H1 (cell line): Measurements from ENCODE around the gene DCTN3. TPM values are rescaled to one million over a fixed set of nuclear protein-coding genes. Genes with fewer than 3 reads are reported as not detected.
A peak's percentile ranks its signal among the peaks of the same experiment; 100 is the strongest.

Source experiments
- CTCF ChIA-PET: fragments of 300-600 bp; sonication (Branson Sonifier 250); formaldehyde crosslinking; loops from one replicate; lab custom pipeline; 2021; ENCODE audit not compliant: partially characterized antibody; lab: Charles Lee
- POLR2A ChIA-PET: fragments of 300-600 bp; sonication (Branson Sonifier 250); formaldehyde crosslinking; loops from one replicate; lab custom pipeline; 2021; ENCODE audit warnings: inconsistent platforms; ENCODE audit not compliant: partially characterized antibody; lab: Charles Lee
- DNase-seq, 2 experiments: peaks; one replicate each; pipeline versions ENCODE4 v3.0.0 to v3.0.0-alpha.2; 2010 to 2022; ENCODE audit warnings: low spot score in 2 of 2, low read depth in 1 of 2, mixed read lengths in 1 of 2
- FAIRE-seq: peaks from 2 replicates; lab custom pipeline; 2011; peaks lifted over from hg19 to GRCh38; lab: Jason Lieb, UNC
- H2AFZ ChIP-seq: 2 replicates; pipeline ENCODE4 v1.8.1; 2012; ENCODE audit warnings: low read length, inconsistent platforms
- H2AK5ac ChIP-seq: 2 replicates; pipeline ENCODE4 v1.6.1; 2013; ENCODE audit warnings: low read depth, low read length
- H2BK120ac ChIP-seq: replicated peaks from 2 replicates; pipeline ENCODE3; 2013; ENCODE audit warnings: low read depth, low read length, inconsistent platforms
- H2BK12ac ChIP-seq: 2 replicates; pipeline ENCODE4 v1.6.1; 2013; ENCODE audit warnings: low read depth, low read length
- H2BK15ac ChIP-seq: 2 replicates; pipeline ENCODE4 v1.6.1; 2013; ENCODE audit warnings: low read length
- H2BK20ac ChIP-seq: 2 replicates; pipeline ENCODE4 v1.6.1; 2013; ENCODE audit warnings: low read length
- H2BK5ac ChIP-seq: 2 replicates; pipeline ENCODE4 v1.6.1; 2013; ENCODE audit warnings: low read depth, low read length
- H3K14ac ChIP-seq: 2 replicates; pipeline ENCODE4 v1.6.1; 2013; ENCODE audit warnings: inconsistent platforms; ENCODE audit not compliant: insufficient read length
- H3K18ac ChIP-seq: 2 replicates; pipeline ENCODE4 v1.6.1; 2013; ENCODE audit warnings: low read length; ENCODE audit errors: extremely low read depth
- H3K23ac ChIP-seq: 2 replicates; pipeline ENCODE4 v1.6.1; 2013; ENCODE audit warnings: inconsistent platforms; ENCODE audit not compliant: insufficient read length
- H3K23me2 ChIP-seq: 2 replicates; pipeline ENCODE4 v1.6.1; 2013; ENCODE audit warnings: low read depth, low read length
- H3K27ac ChIP-seq: 2 replicates; pipeline ENCODE4 v1.6.1; 2011; ENCODE audit warnings: low read depth, low read length, inconsistent platforms
- H3K27me3 ChIP-seq, 4 experiments: replicated peaks in 1 of 4; 1 replicate in 1 of 4; 2 replicates in 3 of 4; pipeline versions ENCODE4 v1.6.1 to v1.8.1; 2011 to 2013; ENCODE audit warnings: low read length in 3 of 4, mild to moderate bottlenecking in 3 of 4, inconsistent platforms in 2 of 4, mixed read lengths in 2 of 4, moderate library complexity in 1 of 4; ENCODE audit not compliant: control insufficient read depth in 3 of 4, insufficient read depth in 3 of 4; ENCODE audit errors: extremely low read depth in 1 of 4
- H3K36me3 ChIP-seq, 4 experiments: 2 replicates each; pipeline versions ENCODE4 v1.6.1 to v1.8.1; 2011 to 2013; ENCODE audit warnings: mild to moderate bottlenecking in 4 of 4, low read length in 3 of 4, moderate library complexity in 2 of 4, control low read depth in 1 of 4, inconsistent platforms in 1 of 4; ENCODE audit not compliant: insufficient read depth in 4 of 4, control insufficient read depth in 2 of 4
- H3K4ac ChIP-seq: replicated peaks from 2 replicates; pipeline ENCODE3; 2013; ENCODE audit warnings: low read length, low read depth, mixed read lengths, inconsistent platforms; ENCODE audit not compliant: insufficient read length
- H3K4me1 ChIP-seq, 4 experiments: replicated peaks in 1 of 4; 1 replicate in 1 of 4; 2 replicates in 3 of 4; pipeline versions ENCODE4 v1.6.1 to v1.8.1; 2011 to 2013; ENCODE audit warnings: low read length in 3 of 4, inconsistent platforms in 2 of 4, mixed read lengths in 1 of 4; ENCODE audit not compliant: insufficient read depth in 4 of 4, control insufficient read depth in 3 of 4
- H3K4me2 ChIP-seq, 2 experiments: 2 replicates each; pipeline versions ENCODE4 v1.6.1 to v1.8.1; 2011 to 2013; ENCODE audit warnings: low read depth in 2 of 2, low read length in 2 of 2, control low read depth in 1 of 2, inconsistent platforms in 1 of 2, mild to moderate bottlenecking in 1 of 2; ENCODE audit not compliant: insufficient read depth in 1 of 2
- H3K4me3 ChIP-seq, 4 experiments: fragments of 200-600, 300-600 bp in 1 of 4; sonication (generic), shearing (Covaris generic), sonication (Bioruptor Twin) in 1 of 4; 2 replicates each; pipeline versions ENCODE4 v1.5.1 to v1.8.1; 2011 to 2016; ENCODE audit warnings: low read length in 4 of 4, low read depth in 3 of 4, control low read depth in 2 of 4, inconsistent platforms in 2 of 4, mild to moderate bottlenecking in 2 of 4, mixed read lengths in 1 of 4, moderate library complexity in 1 of 4; ENCODE audit not compliant: insufficient read depth in 2 of 4; ENCODE audit errors: extremely low read depth in 1 of 4
- H3K56ac ChIP-seq: replicated peaks from 2 replicates; pipeline ENCODE3; 2013; ENCODE audit warnings: low read depth, mild to moderate bottlenecking, mixed read lengths, low read length, inconsistent platforms; ENCODE audit not compliant: insufficient read length
- H3K79me1 ChIP-seq: 2 replicates; pipeline ENCODE4 v1.6.1; 2013; ENCODE audit warnings: low read depth, low read length, control low read depth
- H3K79me2 ChIP-seq, 2 experiments: 2 replicates each; pipeline versions ENCODE4 v1.6.1 to v1.8.1; 2012 to 2013; ENCODE audit warnings: low read length in 2 of 2, mild to moderate bottlenecking in 2 of 2, inconsistent platforms in 1 of 2; ENCODE audit not compliant: insufficient read depth in 2 of 2, control insufficient read depth in 1 of 2
- H3K9ac ChIP-seq, 4 experiments: replicated peaks in 1 of 4; 1 replicate in 1 of 4; 2 replicates in 3 of 4; pipeline versions ENCODE4 v1.6.1 to v1.8.1; 2011 to 2013; ENCODE audit warnings: low read depth in 3 of 4, low read length in 3 of 4, control low read depth in 2 of 4, mild to moderate bottlenecking in 2 of 4, moderate library complexity in 2 of 4, inconsistent platforms in 1 of 4; ENCODE audit errors: extremely low read depth in 1 of 4
- H3K9me3 ChIP-seq, 2 experiments: 2 replicates each; pipeline versions ENCODE4 v1.6.1 to v1.8.1; 2012 to 2013; ENCODE audit warnings: mild to moderate bottlenecking in 2 of 2, moderate library complexity in 2 of 2, control low read depth in 1 of 2, inconsistent platforms in 1 of 2, low read depth in 1 of 2, low read length in 1 of 2, mixed read lengths in 1 of 2; ENCODE audit not compliant: insufficient read depth in 2 of 2
- H4K20me1 ChIP-seq, 2 experiments: replicated peaks in 1 of 2; 2 replicates each; pipeline versions ENCODE3 to v1.8.1; 2011 to 2013; ENCODE audit warnings: inconsistent platforms in 2 of 2, low read length in 2 of 2, mild to moderate bottlenecking in 1 of 2; ENCODE audit not compliant: insufficient read depth in 2 of 2, control insufficient read depth in 1 of 2
- H4K5ac ChIP-seq: 2 replicates; pipeline ENCODE4 v1.6.1; 2013; ENCODE audit warnings: low read length, low read depth, mixed read lengths, inconsistent platforms; ENCODE audit not compliant: insufficient read length
- H4K8ac ChIP-seq: 2 replicates; pipeline ENCODE4 v1.8.0; 2013; ENCODE audit warnings: mild to moderate bottlenecking, moderate library complexity, low read length, inconsistent platforms; ENCODE audit not compliant: insufficient read depth; ENCODE audit errors: extremely low read depth
- H4K91ac ChIP-seq: replicated peaks from 2 replicates; pipeline ENCODE3; 2013; ENCODE audit warnings: low read length, mixed read lengths, inconsistent platforms; ENCODE audit not compliant: insufficient read length
- CREB1 ChIP-seq: IDR thresholded peaks from 2 replicates; pipeline ENCODE4 v1.6.1; 2012; ENCODE audit warnings: inconsistent platforms
- CTBP2 ChIP-seq: IDR thresholded peaks from 2 replicates; pipeline ENCODE4 v1.7.0; 2011; ENCODE audit warnings: borderline replicate concordance, mild to moderate bottlenecking, moderate library complexity, mixed read lengths, low read length; ENCODE audit not compliant: insufficient read depth, insufficient read length
- PHF8 ChIP-seq: fragments of 200-600 bp; sonication (generic); conservative IDR thresholded peaks from 2 replicates; pipeline ENCODE4 v1.7.1; 2012; ENCODE audit warnings: low read depth, mild to moderate bottlenecking, inconsistent platforms, low read length, moderate library complexity
- TAF1 ChIP-seq: IDR thresholded peaks from 2 replicates; pipeline ENCODE4 v1.6.1; 2011; ENCODE audit warnings: mild to moderate bottlenecking, low read depth, low read length
- YY1 ChIP-seq: IDR thresholded peaks from 2 replicates; pipeline ENCODE4 v1.6.1; 2011; ENCODE audit warnings: low read depth, mild to moderate bottlenecking, low read length
- WGBS, 2 experiments: shearing (Covaris generic) in 1 of 2; methylation state at CpG; one replicate each; pipeline versions ENCODE4 v1.1.6 to v1.1.7; 2013 to 2015; ENCODE audit warnings: low lambda C conversion rate in 2 of 2, mixed read lengths in 2 of 2, inconsistent platforms in 1 of 2, low coverage in 1 of 2, missing lambda C conversion rate in 1 of 2; ENCODE audit not compliant: insufficient replicate concordance in 2 of 2, insufficient coverage in 1 of 2, insufficient read length in 1 of 2; ENCODE audit errors: extremely low coverage in 1 of 2, missing lambda C conversion rate in 1 of 2; 5-methylcytosine and 5-hydroxymethylcytosine counted together
- polyA plus RNA-seq, 7 experiments: library from polyadenylated mRNA; depleted of rRNA in 3 of 7; stranded (reverse) in 5 of 7; unstranded in 2 of 7; fragments of >200 nt in 5 of 7; fragments of 200-250 nt in 2 of 7; gene quantifications; 1 replicate in 5 of 7; 2 replicates in 1 of 7; 4 replicates in 1 of 7; pipeline versions ENCODE4 v1.2.1 to v1.2.3, GENCODE V29; 2011 to 2013; ENCODE audit warnings: missing spikeins in 2 of 7, mixed read lengths in 2 of 7
- total RNA-seq: library from RNA; stranded (reverse); fragmentation: NEBNext Ultra II Directional; extraction: Animal tissue kit (Norgen Biotek cat#: 25700); gene quantifications from 2 replicates; pipeline ENCODE4 v1.2.1, GENCODE V29; 2021
- TF ChIP-seq, protein P1 (sequence below), 3 experiments: IDR thresholded peaks; 1 replicate in 2 of 3; 2 replicates in 1 of 3; pipeline versions ENCODE4 v1.5.1 to v1.6.1; 2011; ENCODE audit warnings: low read length in 3 of 3, mild to moderate bottlenecking in 3 of 3, inconsistent platforms in 2 of 3, low read depth in 1 of 3, moderate library complexity in 1 of 3; ENCODE audit not compliant: insufficient read depth in 1 of 3; ENCODE audit errors: control extremely low read depth in 1 of 3

DCTN3 gene
- total and polyA plus RNA-seq, 2 of the 8 experiments (the other 6 are each of a cell fraction or from before 2014, with no cell fraction given) = 25.6 to 39.2 TPM

DNA sequence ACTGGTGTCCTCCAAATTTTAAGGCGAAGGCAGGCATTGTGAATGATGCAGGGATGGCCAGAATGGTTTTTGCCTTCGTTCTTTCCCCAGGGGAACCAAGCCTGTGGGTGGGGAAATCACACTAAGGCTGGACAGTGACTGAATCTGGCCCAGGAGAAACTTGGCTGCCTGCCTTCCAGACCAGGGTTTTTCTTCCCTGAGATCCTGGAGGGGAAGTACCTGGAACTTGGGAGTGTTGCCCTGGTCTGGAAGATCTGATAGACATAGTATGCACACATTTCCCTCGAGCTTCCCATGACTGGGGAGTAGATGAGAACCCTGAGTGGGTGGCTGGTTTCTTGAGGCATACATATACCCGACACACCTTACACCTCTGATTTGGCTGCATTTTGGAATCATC, 31.0 kb upstream of the DCTN3 start:
- Histone ChIP-seq H4K20me1 (peaks cover 2 to 12% of the 10 kb centered on the region in 2 experiments), H3K18ac (no peak overlapping the region), H3K4me2 (peak overlapping the region; percentile 65 to 77), H3K9me3 (no peaks in the 10 kb centered on the region), H3K56ac (no peak overlapping the region), H3K27me3 (no peaks in the 10 kb centered on the region; a peak in 1 of 7 replicates), H3K27ac (no peak overlapping the region; the same call in 1 of the 2 replicates), H2AK5ac (no peak overlapping the region), H3K23ac (no peak overlapping the region), H3K79me2 (peaks cover 0 to 12% of the 10 kb centered on the region in 2 experiments; a peak in 1 of 4 replicates), H4K91ac (no peak overlapping the region), H2BK120ac (no peak overlapping the region), H3K9ac (peak overlapping the region in 1 of 4 experiments; percentile 28; a peak in 1 of 7 replicates), H2BK12ac (no peak overlapping the region), H4K8ac (no peak overlapping the region), H3K4ac (no peak overlapping the region), H3K14ac (no peak overlapping the region), H3K36me3 (peaks cover 3 to 23% (median 8%) of the 10 kb centered on the region in 4 experiments; a peak in 7 of 8 replicates), H3K23me2 (peaks cover 15% of the 10 kb centered on the region), H3K79me1 (peaks cover 6% of the 10 kb centered on the region; the same call in 1 of the 2 replicates), H3K4me1 (peaks cover 6 to 32% (median 15%) of the 10 kb centered on the region in 4 experiments), H4K5ac (no peak overlapping the region), H2BK5ac (no peak overlapping the region), H3K4me3 (peak overlapping the region; percentile 48 to 65 (median 57)), H2BK20ac (no peak overlapping the region), H2BK15ac (no peak overlapping the region), H2AFZ (no peak overlapping the region)
- no peak for TF ChIP-seq CREB1
- no peak for TF ChIP-seq PHF8
- TF ChIP-seq, protein P1, sequence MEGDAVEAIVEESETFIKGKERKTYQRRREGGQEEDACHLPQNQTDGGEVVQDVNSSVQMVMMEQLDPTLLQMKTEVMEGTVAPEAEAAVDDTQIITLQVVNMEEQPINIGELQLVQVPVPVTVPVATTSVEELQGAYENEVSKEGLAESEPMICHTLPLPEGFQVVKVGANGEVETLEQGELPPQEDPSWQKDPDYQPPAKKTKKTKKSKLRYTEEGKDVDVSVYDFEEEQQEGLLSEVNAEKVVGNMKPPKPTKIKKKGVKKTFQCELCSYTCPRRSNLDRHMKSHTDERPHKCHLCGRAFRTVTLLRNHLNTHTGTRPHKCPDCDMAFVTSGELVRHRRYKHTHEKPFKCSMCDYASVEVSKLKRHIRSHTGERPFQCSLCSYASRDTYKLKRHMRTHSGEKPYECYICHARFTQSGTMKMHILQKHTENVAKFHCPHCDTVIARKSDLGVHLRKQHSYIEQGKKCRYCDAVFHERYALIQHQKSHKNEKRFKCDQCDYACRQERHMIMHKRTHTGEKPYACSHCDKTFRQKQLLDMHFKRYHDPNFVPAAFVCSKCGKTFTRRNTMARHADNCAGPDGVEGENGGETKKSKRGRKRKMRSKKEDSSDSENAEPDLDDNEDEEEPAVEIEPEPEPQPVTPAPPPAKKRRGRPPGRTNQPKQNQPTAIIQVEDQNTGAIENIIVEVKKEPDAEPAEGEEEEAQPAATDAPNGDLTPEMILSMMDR (IDR thresholded peaks at IDR 0.05; ENCODE audit: control extremely low read depth in 1 of 3, insufficient read depth in 1 of 3, low read depth in 1 of 3, low read length in 3 of 3) = no peak
- no peak for TF ChIP-seq TAF1
- no peak for TF ChIP-seq CTBP2
- TF ChIP-seq YY1 = no peak
- FAIRE-seq (no peak), DNase-seq (no peak)
- ChIA-PET CTCF (interaction anchor here (1.4 to 15.2 kb wide), 3 partner anchors 10 to 51 kb away, joined by 4 to 277 read pairs (median 23); partner anchors contain the start of genes GALT and SIGMAR1), POLR2A (interaction anchor here (1.4 to 12.8 kb wide), 4 partner anchors 11 to 59 kb away, joined by 3 to 127 read pairs (median 48); partner anchors contain the start of genes ARID3C, CCL27 and SIGMAR1)
- 91% methylated on average over 4 of the region's 4 CpGs; no CpG with 5 or more reads in 1 of the 2 experiments for WGBS, 2 experiments
